T1000 (cell line): ENCODE results near the gene ITIH4.

Source experiments
- DNase-seq: peaks from one replicate; lab custom pipeline; 2025; ENCODE audit warnings: mixed read lengths; lab: John Stamatoyannopoulos, UW

ITIH4 gene

GRCh38 chr3:52831500-52832301 is 1.2 kb upstream of the ITIH4 start:
- DNase-seq = peak; percentile 89

DNA sequence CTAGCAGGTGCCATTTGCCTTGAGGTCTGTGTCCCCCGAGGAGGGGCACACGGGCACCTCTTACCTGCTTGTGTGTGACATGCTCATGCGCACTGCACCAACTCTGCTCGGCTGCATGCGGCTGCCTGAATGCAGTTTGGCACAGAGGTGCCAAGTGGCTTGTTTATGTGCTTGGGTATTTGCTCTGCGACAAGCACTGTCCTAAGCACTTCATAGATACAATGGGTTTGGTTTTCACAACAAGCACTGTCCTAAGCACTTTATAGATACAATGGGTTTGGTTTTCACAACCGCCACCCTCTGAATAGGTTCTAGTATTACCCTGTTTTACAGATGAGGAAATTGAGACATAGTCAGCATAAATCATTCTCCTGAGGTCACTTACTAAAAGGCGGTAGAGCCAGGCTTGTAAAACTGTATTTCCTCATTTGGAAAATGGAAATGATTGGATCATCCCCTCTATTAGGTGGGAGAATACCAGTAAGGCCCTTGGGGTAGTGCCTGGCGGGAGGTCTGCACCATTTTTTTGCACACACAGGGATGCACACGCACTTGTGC is 487 bp downstream of the ITIH4 start:
- DNase-seq = no peak

- no peak for DNase-seq
Measured at GRCh38 chr3:52829482-52829881, 990 bp downstream of the ITIH4 start.

- no peak for DNase-seq
Measured at GRCh38 chr3:52827866-52828376, 2.6 kb downstream of the ITIH4 start.

GRCh38 chr3:52827441-52827840 is 3.0 kb downstream of the ITIH4 start:
- no peak for DNase-seq

GRCh38 chr3:52824037-52824436 is 6.4 kb downstream of the ITIH4 start:
- no peak for DNase-seq

- DNase-seq = no peak
Measured at GRCh38 chr3:52822363-52822762, 8.1 kb downstream of the ITIH4 start.

GRCh38 chr3:52820736-52821135 is 9.7 kb downstream of the ITIH4 start:
- DNase-seq = no peak

DNA sequence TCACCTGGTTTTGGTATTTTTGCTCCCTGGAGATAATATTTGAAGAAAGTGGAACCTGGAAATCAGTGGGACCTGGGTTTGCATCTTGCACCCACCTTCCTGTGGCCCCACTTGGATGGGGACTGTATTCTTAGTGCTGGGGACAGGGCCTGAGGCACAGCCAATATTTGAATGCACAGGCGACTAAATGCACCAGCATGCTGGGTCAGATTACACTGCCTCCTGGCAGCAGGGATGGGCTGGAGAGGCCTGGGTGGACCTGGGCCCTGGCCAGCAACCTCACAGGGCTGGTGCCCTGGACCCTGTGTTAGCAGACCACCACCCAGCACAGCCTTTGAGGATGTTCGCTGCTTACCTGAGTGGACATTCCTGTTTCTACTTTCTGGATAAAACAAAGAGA is 10.5 kb downstream of the ITIH4 start:
- DNase-seq = no peak

- no peak for DNase-seq
Measured at GRCh38 chr3:52817860-52818259, 12.6 kb downstream of the ITIH4 start.

- DNase-seq = no peak
Measured at GRCh38 chr3:52817221-52817620, 13.3 kb downstream of the ITIH4 start.

GRCh38 chr3:52816654-52817053 is 13.8 kb downstream of the ITIH4 start:
- no peak for DNase-seq

- no peak for DNase-seq
Measured at GRCh38 chr3:52816199-52816598, 14.3 kb downstream of the ITIH4 start.

- DNase-seq = no peak
Measured at GRCh38 chr3:52813810-52814209, 16.7 kb downstream of the ITIH4 start.

GRCh38 chr3:52811452-52812011 is 18.9 kb downstream of the ITIH4 start:
- no peak for DNase-seq

- DNase-seq = no peak
Measured at GRCh38 chr3:52810923-52811322, 19.5 kb downstream of the ITIH4 start.

- no peak for DNase-seq
Measured at GRCh38 chr3:52809662-52810377, 20.7 kb downstream of the ITIH4 start.

DNA sequence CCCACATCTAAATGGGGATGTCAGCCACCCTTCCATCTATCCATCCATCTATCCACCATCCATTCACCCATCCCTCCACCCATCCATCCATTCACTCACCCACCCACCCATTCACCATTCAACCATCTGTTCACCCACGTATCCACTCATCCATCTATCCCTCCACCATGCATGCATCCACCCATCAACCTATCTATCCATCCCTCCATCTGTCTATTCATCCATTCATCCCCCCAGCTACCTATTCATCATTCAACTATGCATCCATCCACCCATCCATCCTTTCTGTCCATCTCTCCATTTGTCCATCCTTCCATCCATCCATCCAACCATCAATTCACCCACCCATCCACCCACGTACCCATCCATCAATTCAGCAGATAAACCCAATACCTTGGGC is 21.3 kb downstream of the ITIH4 start:
- DNase-seq = no peak

DNA sequence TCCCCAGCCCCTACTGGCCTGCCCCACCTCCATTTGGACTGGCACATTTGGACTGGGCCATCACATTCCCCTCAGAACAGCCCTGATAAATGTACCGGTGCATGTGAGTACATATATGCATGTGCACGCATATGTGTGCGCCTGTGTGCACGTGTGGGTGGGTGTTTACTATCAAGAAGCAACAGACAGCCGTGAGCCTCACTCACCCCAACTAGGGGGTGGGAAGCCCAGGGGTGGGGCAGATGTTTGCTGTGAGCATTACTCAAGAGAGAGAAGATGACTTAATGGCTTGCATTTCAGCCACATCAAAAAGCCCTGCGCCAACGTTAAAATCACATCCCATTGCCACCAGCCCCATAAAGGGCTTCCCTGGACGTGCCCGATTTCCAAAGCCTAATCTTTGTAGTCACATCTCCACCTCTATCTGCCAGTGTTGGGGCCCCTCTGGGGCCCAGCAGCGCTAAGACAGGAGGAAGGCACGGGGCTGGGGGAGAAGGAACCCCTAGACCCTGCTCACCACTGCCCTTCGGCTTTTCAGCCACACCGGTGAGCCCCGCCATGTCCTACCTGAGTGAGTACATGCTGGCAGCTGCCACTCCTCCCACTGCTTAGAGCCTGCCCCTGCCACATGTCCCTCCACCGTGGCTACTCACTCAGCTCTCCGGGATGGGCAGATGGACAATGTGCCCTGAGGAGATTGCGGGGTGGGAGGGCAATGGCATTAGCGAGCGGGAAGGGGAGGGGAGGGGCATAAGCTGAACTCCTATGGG is 25.0 kb downstream of the ITIH4 start:
- DNase-seq = no peak

DNA sequence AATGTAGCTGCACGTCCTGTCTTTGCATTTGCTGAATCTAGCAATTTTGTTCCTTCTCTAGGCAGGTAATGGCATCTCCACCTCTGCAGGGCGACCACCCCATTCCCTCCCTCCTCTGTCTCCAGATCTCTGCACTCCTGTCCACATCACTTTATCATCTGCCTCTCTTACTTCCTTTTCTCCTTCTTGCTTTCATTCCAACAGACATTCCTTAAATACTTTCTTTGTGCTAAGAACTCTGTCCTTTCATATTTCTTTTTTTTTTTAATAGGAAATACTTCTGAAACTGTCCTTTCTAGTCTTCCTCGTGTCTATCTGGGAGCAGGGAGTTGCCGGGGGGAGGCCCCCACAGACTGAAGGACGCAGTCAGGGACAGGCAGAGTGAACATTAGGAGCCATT is 28.6 kb downstream of the ITIH4 start:
- DNase-seq = no peak

- DNase-seq = no peak
Measured at GRCh38 chr3:52800079-52800478, 30.4 kb downstream of the ITIH4 start.

DNA sequence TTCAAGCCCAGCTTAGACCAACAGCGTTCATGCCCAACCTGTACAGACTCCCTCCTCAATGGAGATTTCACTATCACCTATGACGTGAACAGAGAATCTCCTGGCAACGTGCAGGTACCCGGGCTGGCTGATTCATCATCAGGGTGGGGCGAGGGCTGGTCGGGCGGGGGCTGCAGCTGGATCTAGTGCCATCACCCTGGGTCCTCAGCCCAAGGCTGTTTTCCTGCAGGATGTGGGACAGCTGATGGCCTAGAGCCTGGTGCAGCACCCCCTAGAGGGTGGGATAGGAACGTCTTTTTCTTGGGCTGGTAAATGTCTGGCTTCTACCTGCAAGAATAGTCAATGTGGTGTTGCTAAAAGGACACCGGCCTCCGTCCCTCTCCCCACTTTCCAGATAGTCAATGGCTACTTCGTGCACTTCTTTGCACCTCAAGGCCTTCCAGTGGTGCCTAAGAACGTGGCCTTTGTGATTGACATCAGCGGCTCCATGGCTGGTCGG is 31.4 kb downstream of the ITIH4 start:
- no peak for DNase-seq
